ENCODE measurements around the gene PBX3. TPM values are rescaled to one million over a fixed set of nuclear protein-coding genes. Genes with fewer than 3 reads are reported as not detected.

PBX3 gene
- total RNA-seq, 1 experiment from 2014 or later = 7.7 TPM

DNA sequence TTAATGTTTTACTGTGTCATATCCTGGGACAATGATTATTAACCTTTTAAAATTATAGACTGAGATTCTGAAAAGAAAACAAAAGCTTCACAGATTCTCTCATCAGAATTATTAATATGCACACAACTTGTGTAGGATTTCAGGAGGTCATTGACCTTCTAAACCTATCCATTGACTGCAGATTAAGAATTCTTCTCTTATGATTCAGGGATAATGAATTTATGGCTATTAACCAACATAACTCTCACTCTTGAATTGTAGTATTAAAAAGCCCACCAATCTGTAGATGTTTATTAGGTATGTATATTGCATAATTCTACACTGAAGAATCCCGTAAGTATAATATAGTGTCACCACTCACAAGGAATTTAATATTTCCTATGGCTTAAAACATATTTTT is 179.8 kb downstream of the PBX3 start:
- ChIA-PET CTCF (no interaction called here), POLR2A (no interaction called here)
- Mint-ChIP-seq H3K4me1 (ENCODE audit: low read depth, unreplicated experiment) (no peaks in the 10 kb centered on the region), H3K36me3 (ENCODE audit: insufficient read depth, unreplicated experiment) (no peaks in the 10 kb centered on the region), H3K9me3 (ENCODE audit: unreplicated experiment) (no peaks in the 10 kb centered on the region), H3K27me3 (ENCODE audit: insufficient read depth, unreplicated experiment) (no peaks in the 10 kb centered on the region), H3K4me3 (ENCODE audit: unreplicated experiment) (no peak overlapping the region), H3K27ac (ENCODE audit: unreplicated experiment) (no peak overlapping the region)
- no peak overlapping the region for H3K4me3 ChIP-seq (ENCODE audit: low read depth, low read length)
- no peaks in the 10 kb centered on the region for H3K9me3 ChIP-seq
- H3K27me3 ChIP-seq (replicated peaks; ENCODE audit: control insufficient read depth, insufficient read depth, low read length) = no peaks in the 10 kb centered on the region
- TF ChIP-seq, protein P1, sequence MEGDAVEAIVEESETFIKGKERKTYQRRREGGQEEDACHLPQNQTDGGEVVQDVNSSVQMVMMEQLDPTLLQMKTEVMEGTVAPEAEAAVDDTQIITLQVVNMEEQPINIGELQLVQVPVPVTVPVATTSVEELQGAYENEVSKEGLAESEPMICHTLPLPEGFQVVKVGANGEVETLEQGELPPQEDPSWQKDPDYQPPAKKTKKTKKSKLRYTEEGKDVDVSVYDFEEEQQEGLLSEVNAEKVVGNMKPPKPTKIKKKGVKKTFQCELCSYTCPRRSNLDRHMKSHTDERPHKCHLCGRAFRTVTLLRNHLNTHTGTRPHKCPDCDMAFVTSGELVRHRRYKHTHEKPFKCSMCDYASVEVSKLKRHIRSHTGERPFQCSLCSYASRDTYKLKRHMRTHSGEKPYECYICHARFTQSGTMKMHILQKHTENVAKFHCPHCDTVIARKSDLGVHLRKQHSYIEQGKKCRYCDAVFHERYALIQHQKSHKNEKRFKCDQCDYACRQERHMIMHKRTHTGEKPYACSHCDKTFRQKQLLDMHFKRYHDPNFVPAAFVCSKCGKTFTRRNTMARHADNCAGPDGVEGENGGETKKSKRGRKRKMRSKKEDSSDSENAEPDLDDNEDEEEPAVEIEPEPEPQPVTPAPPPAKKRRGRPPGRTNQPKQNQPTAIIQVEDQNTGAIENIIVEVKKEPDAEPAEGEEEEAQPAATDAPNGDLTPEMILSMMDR (IDR thresholded peaks at IDR 0.05; ENCODE audit: insufficient read depth in 1 of 2, low read depth in 1 of 2, low read length in 1 of 2, severe bottlenecking in 1 of 2, unreplicated experiment in 1 of 2) = no peak
- no peak for DNase-seq
- H3K4me1 ChIP-seq = no peaks in the 10 kb centered on the region
- BruUV-seq (replicated peaks) = no TSS peak
- intact Hi-C loops (cut with micrococcal nuclease; ENCODE audit: unreplicated experiment) = no loop called here
- H3K36me3 ChIP-seq (ENCODE audit: control insufficient read depth, insufficient read depth, low read length) = no peaks in the 10 kb centered on the region

DNA sequence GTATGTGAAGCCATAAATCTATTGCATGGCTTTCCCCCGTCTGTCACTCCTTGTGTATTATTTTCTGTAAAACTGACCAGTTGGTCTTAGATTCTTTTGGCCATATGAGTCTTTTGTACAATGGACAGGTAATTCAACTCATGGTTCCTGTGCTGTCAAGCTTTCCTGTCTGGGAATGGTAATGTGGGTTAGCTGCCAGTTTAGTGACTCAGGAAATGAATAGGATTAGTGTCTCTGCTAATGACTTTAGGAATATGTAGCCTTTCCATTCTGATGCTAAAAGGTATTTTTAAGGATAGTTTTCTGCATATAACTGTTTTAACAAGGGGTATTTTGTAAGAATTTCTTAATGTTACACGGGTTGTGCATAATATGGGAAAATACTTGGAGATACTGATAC is 182.7 kb downstream of the PBX3 start:
- Histone ChIP-seq H3K9me3 (no peaks in the 10 kb centered on the region), H3K4me3 (ENCODE audit: low read depth, low read length) (no peak overlapping the region), H3K36me3 (ENCODE audit: control insufficient read depth, insufficient read depth, low read length) (no peaks in the 10 kb centered on the region), H3K4me1 (no peaks in the 10 kb centered on the region), H3K27me3 (replicated peaks; ENCODE audit: control insufficient read depth, insufficient read depth, low read length) (no peaks in the 10 kb centered on the region)
- no peak for DNase-seq
- no peaks in the 10 kb centered on the region for H3K9me3 Mint-ChIP-seq (ENCODE audit: unreplicated experiment)
- no peaks in the 10 kb centered on the region for H3K27me3 Mint-ChIP-seq (ENCODE audit: insufficient read depth, unreplicated experiment)
- H3K4me3 Mint-ChIP-seq (ENCODE audit: unreplicated experiment) = no peak overlapping the region
- TF ChIP-seq, protein P1 (IDR thresholded peaks at IDR 0.05; ENCODE audit: insufficient read depth in 1 of 2, low read depth in 1 of 2, low read length in 1 of 2, severe bottlenecking in 1 of 2, unreplicated experiment in 1 of 2) = no peak
- ChIA-PET POLR2A (interaction anchor here (0.5 kb wide), 1 partner anchor 34 kb away, joined by 3 read pairs; no protein-coding TSS in a partner anchor), CTCF (no interaction called here)
- intact Hi-C loops (cut with micrococcal nuclease; ENCODE audit: unreplicated experiment) = no loop called here
- BruUV-seq (replicated peaks) = no TSS peak
- H3K27ac Mint-ChIP-seq (ENCODE audit: unreplicated experiment) = no peak overlapping the region
- H3K36me3 Mint-ChIP-seq (ENCODE audit: insufficient read depth, unreplicated experiment) = no peaks in the 10 kb centered on the region
- H3K4me1 Mint-ChIP-seq (ENCODE audit: low read depth, unreplicated experiment) = no peaks in the 10 kb centered on the region

DNA sequence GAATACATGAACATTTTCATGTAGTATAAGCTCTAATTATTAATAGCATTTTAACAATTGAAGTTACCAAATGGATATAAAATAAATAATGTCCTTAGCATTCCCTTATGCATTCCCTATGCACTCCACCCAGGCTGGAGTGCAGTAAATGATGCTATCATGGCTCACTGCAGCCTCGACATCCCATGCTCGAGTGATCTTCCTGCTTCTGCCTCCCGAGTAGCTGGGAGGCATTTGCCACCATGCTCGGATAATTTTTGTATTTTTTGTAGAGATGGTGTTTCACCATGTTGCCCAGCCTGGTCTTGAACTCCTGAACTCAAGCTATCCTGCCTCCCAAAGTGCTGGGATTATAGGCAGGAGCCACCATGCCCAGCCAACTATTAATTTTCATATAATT is 184.0 kb downstream of the PBX3 start:
- Mint-ChIP-seq H3K4me3 (ENCODE audit: unreplicated experiment) (no peak overlapping the region), H3K27me3 (ENCODE audit: insufficient read depth, unreplicated experiment) (no peaks in the 10 kb centered on the region), H3K36me3 (ENCODE audit: insufficient read depth, unreplicated experiment) (no peaks in the 10 kb centered on the region), H3K9me3 (ENCODE audit: unreplicated experiment) (no peaks in the 10 kb centered on the region), H3K27ac (ENCODE audit: unreplicated experiment) (no peak overlapping the region), H3K4me1 (ENCODE audit: low read depth, unreplicated experiment) (no peaks in the 10 kb centered on the region)
- ChIA-PET POLR2A (no interaction called here), CTCF (interaction anchor here (0.7 kb wide), 1 partner anchor 39 kb away, joined by 3 read pairs; no protein-coding TSS in a partner anchor)
- Histone ChIP-seq H3K9me3 (no peaks in the 10 kb centered on the region), H3K4me1 (no peaks in the 10 kb centered on the region), H3K4me3 (ENCODE audit: low read depth, low read length) (no peak overlapping the region), H3K36me3 (ENCODE audit: control insufficient read depth, insufficient read depth, low read length) (no peaks in the 10 kb centered on the region), H3K27me3 (replicated peaks; ENCODE audit: control insufficient read depth, insufficient read depth, low read length) (no peaks in the 10 kb centered on the region)
- TF ChIP-seq, protein P1 (IDR thresholded peaks at IDR 0.05; ENCODE audit: insufficient read depth in 1 of 2, low read depth in 1 of 2, low read length in 1 of 2, severe bottlenecking in 1 of 2, unreplicated experiment in 1 of 2) = no peak
- DNase-seq = no peak
- no TSS peak for BruUV-seq (replicated peaks)
- intact Hi-C loops (cut with micrococcal nuclease; ENCODE audit: unreplicated experiment) = no loop called here

All from Caco-2 (cell line).